Effector memory CD8-positive, alpha-beta T cell (primary cell): ENCODE measurements around the gene BTBD1.
"Not testable (repeated sequence)": the region's sequence is repeated elsewhere in the genome, so short reads cannot be mapped to it uniquely, and the experiment has no call there.

Experiments used
- ATAC-seq: fragments of 150-1000 bp; cut with Tn5 transposase; replicated peaks from 2 replicates; pipeline ENCODE4 v1.10.0; 2021; ENCODE audit warnings: mild to moderate bottlenecking, moderate library complexity
- DNase-seq, 3 experiments: peaks; one replicate each; pipeline ENCODE4 v3.0.0; 2021
- H3K27ac Mint-ChIP-seq, 2 donors: one replicate each; pipeline ENCODE4 v1.8.0; 2022; ENCODE audit warnings: mild to moderate bottlenecking in 2 of 2, mixed read lengths in 2 of 2, moderate library complexity in 2 of 2
- H3K27me3 Mint-ChIP-seq, 2 donors: one replicate each; pipeline ENCODE4 v1.8.0; 2022; ENCODE audit warnings: mixed read lengths in 2 of 2
- H3K36me3 Mint-ChIP-seq: one replicate; pipeline ENCODE4 v1.8.0; 2022; ENCODE audit warnings: mild to moderate bottlenecking, moderate library complexity, mixed read lengths; ENCODE audit not compliant: insufficient read depth
- H3K4me1 Mint-ChIP-seq, 2 donors: one replicate each; pipeline ENCODE4 v1.8.0; 2022; ENCODE audit warnings: low read depth in 2 of 2, mixed read lengths in 2 of 2
- H3K4me3 Mint-ChIP-seq, 2 donors: one replicate each; pipeline ENCODE4 v1.8.0; 2022; ENCODE audit warnings: mild to moderate bottlenecking in 2 of 2, mixed read lengths in 2 of 2, moderate library complexity in 2 of 2
- H3K9me3 Mint-ChIP-seq, 2 donors: one replicate each; pipeline ENCODE4 v1.8.0; 2022; ENCODE audit warnings: mixed read lengths in 2 of 2

BTBD1 gene

GRCh38 chr15:83085864-83086552, 19.0 kb upstream of the BTBD1 start:
- not testable (repeated sequence) for H3K9me3 Mint-ChIP-seq, H3K4me3 Mint-ChIP-seq, H3K36me3 Mint-ChIP-seq, H3K27ac Mint-ChIP-seq, ATAC-seq, H3K4me1 Mint-ChIP-seq, DNase-seq
- peaks cover 34 to 43% of the 10 kb centered on the region in 2 donors for H3K27me3 Mint-ChIP-seq

GRCh38 chr15:83085461-83085860, 18.4 kb upstream of the BTBD1 start:
- H3K36me3 Mint-ChIP-seq, H3K9me3 Mint-ChIP-seq, H3K4me3 Mint-ChIP-seq, H3K4me1 Mint-ChIP-seq, H3K27ac Mint-ChIP-seq, DNase-seq, ATAC-seq: not testable (repeated sequence)
- H3K27me3 Mint-ChIP-seq: peaks cover 34 to 43% of the 10 kb centered on the region in 2 donors

GRCh38 chr15:83082730-83083386, 15.8 kb upstream of the BTBD1 start:
- DNase-seq: no peak
- H3K36me3 Mint-ChIP-seq: no peaks in the 10 kb centered on the region
- ATAC-seq: no peak
- H3K4me1 Mint-ChIP-seq: peaks cover 3 to 6% of the 10 kb centered on the region in 2 donors
- H3K27ac Mint-ChIP-seq: no peak overlapping the region
- peaks cover 47 to 57% of the 10 kb centered on the region in 2 donors for H3K27me3 Mint-ChIP-seq
- H3K9me3 Mint-ChIP-seq: no peaks in the 10 kb centered on the region
- H3K4me3 Mint-ChIP-seq: no peak overlapping the region

DNA sequence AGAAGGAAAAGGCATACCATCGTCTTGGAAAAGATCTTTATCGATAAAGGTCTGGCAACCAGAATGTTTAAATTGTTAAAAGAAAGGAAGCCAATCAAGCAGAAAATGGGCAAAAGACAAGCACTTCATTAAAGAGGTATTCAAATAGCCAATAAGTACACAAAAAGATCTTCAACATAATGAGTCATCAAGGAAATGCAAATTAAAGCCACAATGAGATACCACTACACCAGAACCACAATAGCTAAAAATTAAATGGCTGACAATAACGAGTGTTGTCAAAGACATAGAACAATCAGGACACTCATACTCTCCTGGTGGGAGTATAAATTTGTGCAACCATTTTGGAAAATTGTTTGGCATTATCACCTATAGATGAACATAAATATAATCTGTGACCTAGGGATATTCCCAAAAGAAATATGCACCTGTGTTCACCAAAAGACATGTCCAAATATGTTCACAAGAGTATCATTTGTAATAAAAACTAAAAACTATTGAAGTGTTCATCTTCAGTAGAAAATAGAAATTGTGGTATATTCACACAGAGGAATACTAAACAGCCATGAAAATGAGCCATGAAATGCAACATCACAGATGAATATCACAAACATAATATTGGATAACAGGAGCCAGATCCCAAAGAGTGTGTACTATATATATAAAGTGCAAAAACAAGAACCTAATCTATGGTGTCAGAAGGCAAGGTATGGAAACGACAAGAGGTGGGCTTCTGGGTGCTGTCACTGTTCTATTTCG, 14.4 kb upstream of the BTBD1 start:
- Mint-ChIP-seq H3K4me3 (no peak overlapping the region), H3K4me1 (peaks cover 3 to 6% of the 10 kb centered on the region in 2 donors), H3K36me3 (no peaks in the 10 kb centered on the region)

GRCh38 chr15:83078712-83079111, 11.7 kb upstream of the BTBD1 start:
- DNase-seq: no peak
- H3K4me3 Mint-ChIP-seq: no peak overlapping the region
- peaks cover 49 to 52% of the 10 kb centered on the region in 2 donors for H3K27me3 Mint-ChIP-seq
- no peaks in the 10 kb centered on the region for H3K9me3 Mint-ChIP-seq
- ATAC-seq: no peak
- no peaks in the 10 kb centered on the region for H3K36me3 Mint-ChIP-seq
- peaks cover 3 to 6% of the 10 kb centered on the region in 2 donors for H3K4me1 Mint-ChIP-seq
- H3K27ac Mint-ChIP-seq: no peak overlapping the region

More for the DNA sequence above, 14.4 kb upstream of the BTBD1 start:
- no peak for DNase-seq
- Mint-ChIP-seq H3K9me3 (no peaks in the 10 kb centered on the region), H3K27me3 (peaks cover 54% of the 10 kb centered on the region in 2 donors), H3K27ac (no peak overlapping the region)
- peak; percentile 26 for ATAC-seq

- peaks cover 44 to 45% of the 10 kb centered on the region in 2 donors for H3K27me3 Mint-ChIP-seq
- no peak overlapping the region for H3K27ac Mint-ChIP-seq
- DNase-seq (no peak), ATAC-seq (no peak)
- H3K4me3 Mint-ChIP-seq: no peak overlapping the region
- peaks cover 3 to 6% of the 10 kb centered on the region in 2 donors for H3K4me1 Mint-ChIP-seq
- H3K9me3 Mint-ChIP-seq: peaks cover 0 to 3% of the 10 kb centered on the region in 2 donors
- no peaks in the 10 kb centered on the region for H3K36me3 Mint-ChIP-seq
Observed at GRCh38 chr15:83077491-83078230, 10.6 kb upstream of the BTBD1 start.

DNA sequence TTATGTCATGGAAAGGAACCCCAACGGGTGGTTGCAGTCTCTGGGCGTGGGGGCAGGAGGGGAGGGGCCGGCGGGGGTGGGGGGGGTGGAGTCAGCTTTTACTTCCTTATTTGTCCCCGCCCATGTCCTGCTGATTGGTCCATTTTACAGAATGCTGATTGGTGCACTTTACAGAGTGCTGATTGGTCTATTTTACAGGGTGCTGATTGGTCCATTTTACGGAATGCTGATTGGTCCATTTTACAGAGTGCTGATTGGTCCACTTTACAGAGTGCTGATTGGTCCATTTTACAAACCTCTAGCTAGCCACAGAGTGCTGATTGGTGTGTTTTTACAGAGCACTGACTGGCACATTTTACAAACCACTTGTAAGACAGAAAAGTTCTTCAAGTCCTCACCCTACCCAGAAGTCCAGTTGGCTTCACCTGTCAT, 2.2 kb upstream of the BTBD1 start:
- Mint-ChIP-seq H3K27ac (peak overlapping the region in 1 of 2 donors; percentile 82), H3K4me3 (peak overlapping the region in 1 of 2 donors; percentile 48), H3K4me1 (peaks cover 9 to 20% of the 10 kb centered on the region in 2 donors)
- H3K36me3 Mint-ChIP-seq, H3K27me3 Mint-ChIP-seq, H3K9me3 Mint-ChIP-seq: not testable (repeated sequence)
- ATAC-seq (peak; percentile 15), DNase-seq (peak; percentile 17 to 23 (median 18))

- Mint-ChIP-seq H3K9me3 (no peaks in the 10 kb centered on the region), H3K27me3 (peaks cover 0 to 6% of the 10 kb centered on the region in 2 donors), H3K4me3 (no peak overlapping the region), H3K4me1 (peaks cover 9 to 20% of the 10 kb centered on the region in 2 donors), H3K27ac (peak overlapping the region; percentile 86 to 87), H3K36me3 (peaks cover 4% of the 10 kb centered on the region)
- DNase-seq: no peak
- no peak for ATAC-seq
Observed at GRCh38 chr15:83068054-83068453, 1.0 kb upstream of the BTBD1 start.

DNA sequence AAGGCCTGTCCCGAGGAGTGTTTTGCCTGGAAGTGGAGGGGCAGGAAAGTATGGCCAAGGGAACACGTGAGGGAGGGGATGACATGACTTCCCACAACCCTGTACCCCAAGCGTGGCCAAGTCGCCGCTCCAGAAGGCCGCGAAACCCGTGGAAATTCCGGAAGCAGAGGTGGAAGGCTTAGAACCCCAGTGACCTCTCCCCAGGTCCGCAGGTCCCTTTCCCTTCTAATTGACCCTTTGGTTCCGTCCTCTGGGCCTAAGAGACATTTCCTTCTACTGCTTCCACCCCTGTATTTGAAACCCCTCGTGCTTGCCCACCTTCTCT, 548 bp upstream of the BTBD1 start:
- DNase-seq (no peak), ATAC-seq (no peak)
- Mint-ChIP-seq H3K4me3 (no peak overlapping the region), H3K9me3 (no peaks in the 10 kb centered on the region), H3K27me3 (peaks cover 0 to 6% of the 10 kb centered on the region in 2 donors), H3K4me1 (peaks cover 9 to 20% of the 10 kb centered on the region in 2 donors), H3K36me3 (peaks cover 4% of the 10 kb centered on the region), H3K27ac (peak overlapping the region; percentile 86 to 87)

- ATAC-seq (no peak), DNase-seq (no peak)
- Mint-ChIP-seq H3K36me3 (peaks cover 4% of the 10 kb centered on the region), H3K4me1 (peaks cover 9 to 20% of the 10 kb centered on the region in 2 donors), H3K27ac (peak overlapping the region in 1 of 2 donors; percentile 72), H3K4me3 (no peak overlapping the region), H3K27me3 (no peaks in the 10 kb centered on the region), H3K9me3 (no peaks in the 10 kb centered on the region)
Observed at GRCh38 chr15:83066034-83066733, 868 bp downstream of the BTBD1 start.

DNA sequence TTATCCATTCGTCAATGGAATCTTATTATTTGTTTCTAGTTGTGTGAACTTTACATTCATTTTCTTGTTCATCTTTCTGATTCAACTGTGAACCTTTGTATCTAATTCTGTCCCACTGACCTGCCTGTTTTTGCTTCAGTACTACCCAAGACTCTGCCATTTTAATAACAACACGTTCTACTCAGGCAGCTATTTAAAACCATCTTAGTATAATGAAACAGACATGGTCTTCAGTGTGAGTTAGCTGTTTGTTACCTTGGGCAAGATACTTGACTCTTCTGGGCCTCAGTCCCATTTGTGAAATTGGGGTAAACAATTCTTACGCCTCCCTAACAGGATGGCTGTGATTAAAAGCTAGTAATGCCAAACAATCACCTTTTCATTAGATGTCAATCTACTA, 1.6 kb downstream of the BTBD1 start:
- no peaks in the 10 kb centered on the region for H3K9me3 Mint-ChIP-seq
- peak overlapping the region in 1 of 2 donors; percentile 72 for H3K27ac Mint-ChIP-seq
- H3K4me1 Mint-ChIP-seq: peaks cover 9 to 20% of the 10 kb centered on the region in 2 donors
- H3K4me3 Mint-ChIP-seq: no peak overlapping the region
- H3K27me3 Mint-ChIP-seq: no peaks in the 10 kb centered on the region
- ATAC-seq: no peak
- no peak for DNase-seq
- peaks cover 4% of the 10 kb centered on the region for H3K36me3 Mint-ChIP-seq

DNA sequence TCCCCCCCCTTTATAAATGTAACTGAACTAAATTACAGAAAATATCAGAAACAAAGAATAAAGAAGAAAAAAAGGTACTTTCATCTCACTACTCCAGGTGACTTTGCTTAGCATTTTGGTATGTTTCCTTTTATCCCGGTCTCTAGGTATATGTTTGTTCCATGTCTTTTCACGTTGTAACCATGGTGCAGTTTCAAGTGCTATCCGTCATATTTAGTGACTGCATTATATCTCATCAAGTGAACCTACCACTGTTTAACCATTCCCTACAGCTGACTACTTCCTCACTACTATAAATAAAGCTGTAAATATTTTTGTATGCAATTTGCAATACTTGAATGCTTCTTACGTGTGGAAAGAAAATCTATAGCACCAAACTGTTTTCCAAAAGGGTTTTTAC, 2.2 kb downstream of the BTBD1 start:
- Mint-ChIP-seq H3K4me3 (no peak overlapping the region), H3K27ac (peak overlapping the region in 1 of 2 donors; percentile 72), H3K9me3 (no peaks in the 10 kb centered on the region), H3K4me1 (peaks cover 9 to 20% of the 10 kb centered on the region in 2 donors), H3K36me3 (peaks cover 5% of the 10 kb centered on the region), H3K27me3 (no peaks in the 10 kb centered on the region)
- DNase-seq (no peak), ATAC-seq (no peak)
